ENCODE results near the gene FOXO3.

The FOXO3 gene

GRCh38 chr6:108544606-108545005, 16.1 kb upstream of the FOXO3 start:
- Histone ChIP-seq H3K27me3 (ENCODE audit: low read depth, low read length) (peaks cover 33% of the 10 kb centered on the region), H3K9me3 (ENCODE audit: insufficient read depth, low read length) (no peaks in the 10 kb centered on the region), H3K36me3 (replicated peaks; ENCODE audit: low read depth, low read length) (no peaks in the 10 kb centered on the region), H2AFZ (ENCODE audit: low read depth, low read length) (no peak overlapping the region), H3K27ac (ENCODE audit: low read length) (no peak overlapping the region), H3K9ac (ENCODE audit: low read length) (no peak overlapping the region), H4K20me1 (ENCODE audit: insufficient read depth, low read length) (no peaks in the 10 kb centered on the region), H3K4me1 (ENCODE audit: low read length) (peaks cover 5% of the 10 kb centered on the region; the same call in 1 of the 2 replicates), H3K4me2 (ENCODE audit: low read length) (no peak overlapping the region), H3K79me2 (ENCODE audit: low read length) (no peaks in the 10 kb centered on the region), H3K4me3 (ENCODE audit: low read length) (no peak overlapping the region)
- TF ChIP-seq, protein P1, sequence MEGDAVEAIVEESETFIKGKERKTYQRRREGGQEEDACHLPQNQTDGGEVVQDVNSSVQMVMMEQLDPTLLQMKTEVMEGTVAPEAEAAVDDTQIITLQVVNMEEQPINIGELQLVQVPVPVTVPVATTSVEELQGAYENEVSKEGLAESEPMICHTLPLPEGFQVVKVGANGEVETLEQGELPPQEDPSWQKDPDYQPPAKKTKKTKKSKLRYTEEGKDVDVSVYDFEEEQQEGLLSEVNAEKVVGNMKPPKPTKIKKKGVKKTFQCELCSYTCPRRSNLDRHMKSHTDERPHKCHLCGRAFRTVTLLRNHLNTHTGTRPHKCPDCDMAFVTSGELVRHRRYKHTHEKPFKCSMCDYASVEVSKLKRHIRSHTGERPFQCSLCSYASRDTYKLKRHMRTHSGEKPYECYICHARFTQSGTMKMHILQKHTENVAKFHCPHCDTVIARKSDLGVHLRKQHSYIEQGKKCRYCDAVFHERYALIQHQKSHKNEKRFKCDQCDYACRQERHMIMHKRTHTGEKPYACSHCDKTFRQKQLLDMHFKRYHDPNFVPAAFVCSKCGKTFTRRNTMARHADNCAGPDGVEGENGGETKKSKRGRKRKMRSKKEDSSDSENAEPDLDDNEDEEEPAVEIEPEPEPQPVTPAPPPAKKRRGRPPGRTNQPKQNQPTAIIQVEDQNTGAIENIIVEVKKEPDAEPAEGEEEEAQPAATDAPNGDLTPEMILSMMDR (IDR thresholded peaks at IDR 0.05; ENCODE audit: low read depth, low read length): no peak
- TF ChIP-seq EZH2phosphoT487 (IDR thresholded peaks at IDR 0.05; ENCODE audit: low read depth): no peak

GRCh38 chr6:108546079-108547049, 14.4 kb upstream of the FOXO3 start:
- Histone ChIP-seq H3K79me2 (ENCODE audit: low read length) (no peaks in the 10 kb centered on the region), H3K27me3 (ENCODE audit: low read depth, low read length) (peaks cover 26% of the 10 kb centered on the region), H3K27ac (ENCODE audit: low read length) (no peak overlapping the region), H3K9me3 (ENCODE audit: insufficient read depth, low read length) (no peaks in the 10 kb centered on the region), H3K4me1 (ENCODE audit: low read length) (peaks cover 5% of the 10 kb centered on the region; the same call in 1 of the 2 replicates), H3K9ac (ENCODE audit: low read length) (no peak overlapping the region), H3K4me3 (ENCODE audit: low read length) (no peak overlapping the region), H3K4me2 (ENCODE audit: low read length) (no peak overlapping the region), H4K20me1 (ENCODE audit: insufficient read depth, low read length) (no peaks in the 10 kb centered on the region), H3K36me3 (replicated peaks; ENCODE audit: low read depth, low read length) (no peaks in the 10 kb centered on the region), H2AFZ (ENCODE audit: low read depth, low read length) (no peak overlapping the region)
- TF ChIP-seq EZH2phosphoT487 (IDR thresholded peaks at IDR 0.05; ENCODE audit: low read depth): no peak
- TF ChIP-seq, protein P1 (IDR thresholded peaks at IDR 0.05; ENCODE audit: low read depth, low read length): no peak

GRCh38 chr6:108549241-108549640, 11.5 kb upstream of the FOXO3 start:
- no peak overlapping the region for H3K4me3 ChIP-seq (ENCODE audit: low read length)

GRCh38 chr6:108549741-108550140, 11.0 kb upstream of the FOXO3 start:
- Histone ChIP-seq H3K27ac (ENCODE audit: low read length) (no peak overlapping the region), H3K9ac (ENCODE audit: low read length) (no peak overlapping the region), H3K4me3 (ENCODE audit: low read length) (no peak overlapping the region), H3K36me3 (replicated peaks; ENCODE audit: low read depth, low read length) (no peaks in the 10 kb centered on the region), H3K27me3 (ENCODE audit: low read depth, low read length) (peaks cover 23% of the 10 kb centered on the region), H4K20me1 (ENCODE audit: insufficient read depth, low read length) (no peaks in the 10 kb centered on the region), H3K9me3 (ENCODE audit: insufficient read depth, low read length) (no peaks in the 10 kb centered on the region), H3K4me1 (ENCODE audit: low read length) (no peaks in the 10 kb centered on the region), H3K79me2 (ENCODE audit: low read length) (no peaks in the 10 kb centered on the region), H2AFZ (ENCODE audit: low read depth, low read length) (no peak overlapping the region), H3K4me2 (ENCODE audit: low read length) (no peak overlapping the region)
- TF ChIP-seq, protein P1 (IDR thresholded peaks at IDR 0.05; ENCODE audit: low read depth, low read length): no peak
- TF ChIP-seq EZH2phosphoT487 (IDR thresholded peaks at IDR 0.05; ENCODE audit: low read depth): no peak

More at GRCh38 chr6:108549241-108549640, 11.5 kb upstream of the FOXO3 start:
- Histone ChIP-seq H4K20me1 (ENCODE audit: insufficient read depth, low read length) (no peaks in the 10 kb centered on the region), H2AFZ (ENCODE audit: low read depth, low read length) (no peak overlapping the region), H3K79me2 (ENCODE audit: low read length) (no peaks in the 10 kb centered on the region), H3K27ac (ENCODE audit: low read length) (no peak overlapping the region), H3K4me2 (ENCODE audit: low read length) (no peak overlapping the region), H3K36me3 (replicated peaks; ENCODE audit: low read depth, low read length) (no peaks in the 10 kb centered on the region), H3K9me3 (ENCODE audit: insufficient read depth, low read length) (no peaks in the 10 kb centered on the region), H3K9ac (ENCODE audit: low read length) (no peak overlapping the region), H3K4me1 (ENCODE audit: low read length) (no peaks in the 10 kb centered on the region), H3K27me3 (ENCODE audit: low read depth, low read length) (peaks cover 18% of the 10 kb centered on the region)
- TF ChIP-seq, protein P1 (IDR thresholded peaks at IDR 0.05; ENCODE audit: low read depth, low read length): no peak
- no peak for TF ChIP-seq EZH2phosphoT487 (IDR thresholded peaks at IDR 0.05; ENCODE audit: low read depth)

All from OCI-LY3 (cell line).